ENCODE measurements around the gene R3HDM2.
A peak's percentile ranks its signal among the peaks of the same experiment; 100 is the strongest.

Gene R3HDM2

DNA sequence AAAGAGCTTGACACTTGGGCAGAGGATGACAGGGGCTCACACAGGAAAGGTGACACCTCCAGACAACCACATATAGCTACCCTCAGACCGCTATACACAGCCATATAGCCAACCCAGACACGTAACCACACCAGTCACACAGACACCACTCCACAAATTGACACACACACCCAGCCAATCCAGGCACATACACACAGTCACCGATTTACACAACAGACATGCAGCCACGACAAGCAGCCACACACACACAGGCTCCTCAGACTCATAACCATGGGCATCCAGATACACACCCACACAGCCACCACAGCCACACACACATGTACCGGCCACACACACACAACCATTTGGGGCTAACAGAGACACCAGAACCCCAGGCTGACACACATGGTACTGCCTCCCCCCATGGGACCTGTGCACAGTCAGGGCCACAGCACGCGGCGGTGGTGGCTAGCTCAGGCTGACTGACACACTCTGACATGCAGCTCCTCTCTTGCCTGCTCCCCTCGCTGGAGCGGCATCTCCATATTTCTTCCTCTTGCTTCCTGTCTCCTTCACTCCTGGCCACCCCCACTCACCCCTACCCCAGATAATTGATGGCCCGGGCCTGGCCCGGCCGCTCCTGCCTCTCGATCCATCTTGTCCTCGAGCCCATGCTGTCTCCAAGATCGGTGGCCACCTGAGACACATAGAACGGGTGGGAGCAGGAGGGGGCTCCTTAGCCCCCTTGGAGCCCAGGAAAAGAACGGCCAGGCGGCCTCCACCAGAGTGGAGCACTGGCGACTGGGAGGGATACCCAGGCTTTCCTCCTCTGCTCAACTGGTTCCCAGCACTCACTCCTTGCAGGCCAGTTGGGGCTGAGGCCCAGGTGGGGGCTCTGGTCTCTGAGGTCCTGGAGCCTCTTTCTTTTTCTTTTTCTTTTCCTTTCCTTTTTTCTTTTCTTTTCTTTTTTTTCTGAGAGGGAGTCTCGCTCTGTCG lies 207.4 kb downstream of the R3HDM2 start:
- no peaks in the 10 kb centered on the region for H3K36me3 Mint-ChIP-seq (ENCODE audit: low read depth)
- H3K27me3 Mint-ChIP-seq: peaks cover 84% of the 10 kb centered on the region
- H3K4me3 Mint-ChIP-seq: no peak overlapping the region
- no peaks in the 10 kb centered on the region for H3K9me3 Mint-ChIP-seq
- no peak overlapping the region for H3K27ac Mint-ChIP-seq
- peaks cover 59% of the 10 kb centered on the region for H3K4me1 Mint-ChIP-seq (ENCODE audit: low read depth)

DNA sequence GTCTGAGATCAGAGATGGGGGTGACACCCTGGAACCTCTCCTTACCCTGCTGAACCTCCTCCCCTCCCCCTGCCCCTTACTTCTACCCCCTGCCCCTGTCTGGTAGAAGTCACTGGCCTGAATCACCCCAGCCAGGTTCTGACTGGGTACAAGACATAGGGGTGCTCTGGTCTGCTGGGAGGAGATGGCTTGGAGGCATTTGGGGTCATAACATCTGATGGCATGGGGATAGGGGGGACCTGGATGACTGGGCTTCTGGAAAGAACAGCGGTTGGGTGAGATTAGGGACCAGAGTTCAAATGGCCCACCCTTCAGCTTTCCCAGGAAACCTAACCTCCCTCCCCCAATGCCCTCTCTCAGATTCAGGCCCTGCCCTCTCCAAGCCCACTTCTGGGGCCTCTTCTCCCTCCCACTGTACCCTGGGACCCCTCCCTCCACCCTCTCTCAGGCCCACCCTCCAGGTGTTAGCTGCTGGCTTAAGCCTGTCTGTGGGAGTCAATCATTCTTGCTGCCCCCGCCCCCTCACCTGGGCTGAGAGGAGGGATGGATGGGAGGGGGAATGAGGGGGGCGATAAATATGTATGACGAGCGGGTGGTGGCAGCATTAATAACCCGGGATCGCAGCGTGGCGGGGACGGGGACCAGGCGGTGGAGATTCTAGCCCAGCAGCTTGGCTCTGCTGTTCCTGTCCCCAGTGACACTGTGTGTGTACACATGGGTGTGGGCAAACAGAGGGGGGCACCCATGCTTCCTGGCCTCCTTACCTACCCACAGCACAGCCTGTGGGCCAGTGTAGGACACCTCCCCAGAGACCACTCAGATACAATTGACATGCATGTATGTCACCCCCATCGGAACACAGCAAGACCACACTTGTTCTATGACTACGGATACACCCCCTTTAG lies 208.3 kb downstream of the R3HDM2 start:
- Mint-ChIP-seq H3K9me3 (no peaks in the 10 kb centered on the region), H3K4me1 (ENCODE audit: low read depth) (peaks cover 64% of the 10 kb centered on the region), H3K4me3 (no peak overlapping the region), H3K27me3 (peaks cover 90% of the 10 kb centered on the region), H3K27ac (no peak overlapping the region), H3K36me3 (ENCODE audit: low read depth) (no peaks in the 10 kb centered on the region)

DNA sequence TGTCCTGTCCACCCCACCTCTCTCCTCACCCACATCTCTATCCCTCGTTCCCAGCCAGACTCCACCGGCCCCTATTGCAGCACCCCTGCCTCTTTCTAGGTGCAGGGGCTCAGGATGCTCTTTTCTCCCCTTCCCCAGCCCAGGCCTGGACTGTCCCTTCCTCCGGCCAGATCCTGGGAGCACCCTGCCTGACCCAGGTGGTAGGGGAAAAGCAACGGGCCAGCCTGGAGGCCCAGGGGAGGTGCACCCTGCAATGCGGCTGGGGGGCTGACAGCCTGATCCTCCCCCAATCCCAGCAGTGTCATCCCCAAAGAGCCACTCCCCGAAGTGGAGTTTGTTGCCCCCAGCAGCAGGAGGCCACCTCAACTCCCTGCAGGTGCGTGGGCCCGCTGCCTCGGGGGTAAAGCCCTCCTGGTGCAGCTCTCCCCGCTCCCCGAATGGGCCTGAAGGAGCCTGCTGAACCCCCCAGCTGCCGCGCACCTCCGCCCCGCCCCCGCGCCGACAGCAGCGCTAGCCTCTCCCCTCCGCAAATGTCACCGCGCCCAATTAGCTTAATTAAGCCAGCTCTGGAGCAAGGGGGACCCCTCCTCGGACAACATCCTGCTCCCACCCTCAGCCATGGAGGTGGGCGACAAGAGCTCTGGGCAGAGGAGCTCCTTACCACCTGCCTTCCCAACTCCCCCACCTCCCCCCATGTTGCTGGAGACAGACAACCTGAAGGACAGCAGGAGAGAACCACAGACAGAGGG lies 209.5 kb downstream of the R3HDM2 start:
- no peak overlapping the region for H3K4me3 Mint-ChIP-seq
- peaks cover 85% of the 10 kb centered on the region for H3K27me3 Mint-ChIP-seq
- no peaks in the 10 kb centered on the region for H3K36me3 Mint-ChIP-seq (ENCODE audit: low read depth)
- H3K9me3 Mint-ChIP-seq: no peaks in the 10 kb centered on the region
- no peak overlapping the region for H3K27ac Mint-ChIP-seq
- H3K4me1 Mint-ChIP-seq (ENCODE audit: low read depth): peaks cover 58% of the 10 kb centered on the region

DNA sequence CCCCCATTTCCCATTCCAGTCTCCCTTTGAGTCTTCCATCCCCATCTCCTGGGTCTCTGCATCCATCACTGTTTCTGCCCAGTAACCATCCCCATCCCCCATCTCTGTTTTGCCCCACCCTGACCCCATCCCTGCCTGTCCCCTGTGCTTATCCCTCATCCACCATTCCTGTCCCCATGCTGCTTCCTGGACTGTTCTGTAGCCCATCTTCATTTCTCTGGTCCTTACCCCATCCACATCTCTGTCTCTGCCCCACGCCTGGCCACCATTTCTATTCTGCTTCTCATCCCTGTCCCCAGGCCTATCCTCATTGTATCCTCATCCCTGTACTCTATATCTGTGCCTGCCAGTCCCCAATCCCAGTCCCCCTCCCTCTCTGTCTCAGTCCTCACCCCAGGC lies 210.1 kb downstream of the R3HDM2 start:
- H3K4me3 Mint-ChIP-seq: no peak overlapping the region
- no peak overlapping the region for H3K27ac Mint-ChIP-seq
- H3K9me3 Mint-ChIP-seq: no peaks in the 10 kb centered on the region
- no peaks in the 10 kb centered on the region for H3K36me3 Mint-ChIP-seq (ENCODE audit: low read depth)
- peaks cover 84% of the 10 kb centered on the region for H3K27me3 Mint-ChIP-seq
- peaks cover 55% of the 10 kb centered on the region for H3K4me1 Mint-ChIP-seq (ENCODE audit: low read depth)

DNA sequence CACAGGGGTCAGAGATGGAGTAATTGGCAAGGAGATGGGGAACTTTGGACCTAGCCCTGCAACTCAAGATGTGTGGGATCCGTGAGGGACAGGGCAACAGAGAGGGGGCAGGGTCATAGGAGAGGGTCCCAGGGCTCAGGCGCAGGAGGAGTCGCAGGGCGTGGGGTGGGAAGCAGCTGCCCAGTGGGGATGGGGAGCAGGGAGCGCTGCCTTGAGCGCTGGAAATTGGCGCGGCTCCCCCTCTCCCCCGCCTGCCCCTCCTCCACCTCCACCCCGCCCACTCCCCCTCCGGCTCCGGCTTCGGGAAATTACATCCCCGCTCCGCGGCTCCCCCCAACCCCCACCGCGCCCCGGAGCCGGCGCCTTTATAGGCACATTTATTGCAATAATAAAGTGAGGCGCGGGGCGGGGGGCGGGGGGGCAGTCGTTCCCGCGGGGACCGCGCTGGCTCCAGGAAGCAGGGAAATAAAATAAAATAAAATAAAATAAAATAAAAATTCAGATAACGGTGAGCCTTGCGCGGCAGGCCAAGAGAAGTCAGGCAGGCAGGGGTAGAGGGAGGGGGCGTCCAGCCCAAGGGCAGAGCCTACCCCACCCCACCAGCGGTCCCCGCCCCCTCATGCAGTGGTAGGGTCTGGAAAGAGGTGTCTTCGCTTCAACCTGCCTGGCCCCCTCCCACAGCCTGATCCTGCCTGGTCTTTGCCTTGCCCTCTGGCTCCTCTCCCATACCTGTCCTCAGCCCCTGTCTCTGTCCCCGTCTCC lies 210.7 kb downstream of the R3HDM2 start:
- Mint-ChIP-seq H3K4me3 (no peak overlapping the region), H3K9me3 (no peaks in the 10 kb centered on the region), H3K4me1 (ENCODE audit: low read depth) (peaks cover 56% of the 10 kb centered on the region), H3K36me3 (ENCODE audit: low read depth) (no peaks in the 10 kb centered on the region), H3K27ac (no peak overlapping the region), H3K27me3 (peaks cover 84% of the 10 kb centered on the region)

DNA sequence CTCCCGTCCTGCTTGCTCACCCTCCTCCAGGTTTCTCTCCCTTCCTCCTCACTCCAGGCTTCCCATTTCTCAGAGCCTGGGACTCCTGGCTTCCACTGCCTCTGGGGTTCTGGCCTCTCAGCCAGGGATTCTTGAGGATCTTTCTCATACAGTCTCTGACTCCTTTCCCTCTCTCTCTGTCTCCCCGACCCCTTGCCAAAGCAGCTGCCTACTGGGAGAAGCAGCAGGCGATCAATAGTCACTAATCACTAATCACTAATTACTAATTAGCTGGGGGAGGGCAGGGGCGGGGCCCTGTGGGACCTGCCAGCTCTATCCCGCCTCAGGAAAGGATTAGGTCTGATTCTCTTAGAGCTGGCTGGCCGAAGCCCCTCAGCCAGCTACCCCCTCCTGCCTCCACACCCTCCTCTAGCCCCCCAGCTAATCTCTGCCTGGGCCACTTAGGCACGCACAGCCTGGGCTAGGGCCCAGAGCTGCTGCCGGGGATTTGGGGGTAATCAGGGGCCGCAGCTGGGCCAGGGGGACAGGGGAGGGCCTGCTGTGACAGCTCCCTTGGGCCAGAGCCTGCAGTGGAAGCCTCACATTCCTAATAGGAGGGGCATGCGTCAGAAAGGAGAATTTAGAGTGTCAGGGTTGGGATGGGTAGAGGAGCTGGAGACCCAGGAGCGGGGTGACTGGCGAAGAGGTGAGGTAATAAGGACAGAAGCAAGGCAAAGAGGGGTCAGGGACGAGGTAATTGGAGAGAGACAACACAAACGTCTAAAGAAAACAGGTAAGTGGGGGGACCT lies 211.4 kb downstream of the R3HDM2 start:
- peaks cover 85% of the 10 kb centered on the region for H3K27me3 Mint-ChIP-seq
- H3K36me3 Mint-ChIP-seq (ENCODE audit: low read depth): no peaks in the 10 kb centered on the region
- peaks cover 64% of the 10 kb centered on the region for H3K4me1 Mint-ChIP-seq (ENCODE audit: low read depth)
- no peak overlapping the region for H3K27ac Mint-ChIP-seq
- no peaks in the 10 kb centered on the region for H3K9me3 Mint-ChIP-seq
- H3K4me3 Mint-ChIP-seq: no peak overlapping the region

DNA sequence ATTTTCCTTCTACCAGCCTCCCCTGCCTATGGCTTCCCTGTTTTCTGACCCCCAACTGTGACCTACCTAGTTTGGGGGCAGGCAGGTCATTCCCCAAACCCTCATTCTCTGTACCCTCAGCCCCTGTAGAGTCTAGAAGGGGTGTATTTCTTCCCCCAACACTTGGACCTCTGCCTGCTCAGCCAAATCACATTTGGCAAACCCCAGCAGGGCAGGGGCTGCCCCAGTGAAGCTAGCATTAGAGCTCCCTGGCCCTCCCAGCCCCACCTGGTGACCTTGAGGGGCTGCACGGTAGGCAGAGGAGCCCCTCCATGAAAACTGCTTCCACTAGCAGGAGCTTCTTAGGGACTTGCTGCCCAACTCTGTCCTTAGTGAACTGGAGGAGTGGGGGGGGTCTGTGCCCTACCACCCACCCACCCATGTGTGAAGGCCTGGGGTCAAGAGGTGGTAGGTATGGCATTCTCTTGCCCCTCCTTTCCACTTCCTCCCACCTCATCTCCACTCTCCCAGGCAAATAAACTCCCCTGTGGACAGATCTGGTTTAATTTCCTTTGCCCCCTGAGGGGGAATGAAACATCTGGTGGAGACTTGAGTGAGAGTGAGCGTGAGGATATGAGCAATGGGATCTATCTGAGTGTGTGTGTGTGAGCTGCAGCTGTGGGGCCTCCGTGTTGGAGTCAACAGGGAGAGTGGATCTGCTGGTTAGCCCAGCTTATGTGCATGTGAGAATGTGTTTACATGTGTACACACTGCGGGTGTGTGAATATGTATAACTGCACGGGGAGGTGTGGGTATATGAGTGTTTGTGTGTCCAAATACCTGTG lies 212.6 kb downstream of the R3HDM2 start:
- H3K4me1 Mint-ChIP-seq (ENCODE audit: low read depth): peaks cover 71% of the 10 kb centered on the region

DNA sequence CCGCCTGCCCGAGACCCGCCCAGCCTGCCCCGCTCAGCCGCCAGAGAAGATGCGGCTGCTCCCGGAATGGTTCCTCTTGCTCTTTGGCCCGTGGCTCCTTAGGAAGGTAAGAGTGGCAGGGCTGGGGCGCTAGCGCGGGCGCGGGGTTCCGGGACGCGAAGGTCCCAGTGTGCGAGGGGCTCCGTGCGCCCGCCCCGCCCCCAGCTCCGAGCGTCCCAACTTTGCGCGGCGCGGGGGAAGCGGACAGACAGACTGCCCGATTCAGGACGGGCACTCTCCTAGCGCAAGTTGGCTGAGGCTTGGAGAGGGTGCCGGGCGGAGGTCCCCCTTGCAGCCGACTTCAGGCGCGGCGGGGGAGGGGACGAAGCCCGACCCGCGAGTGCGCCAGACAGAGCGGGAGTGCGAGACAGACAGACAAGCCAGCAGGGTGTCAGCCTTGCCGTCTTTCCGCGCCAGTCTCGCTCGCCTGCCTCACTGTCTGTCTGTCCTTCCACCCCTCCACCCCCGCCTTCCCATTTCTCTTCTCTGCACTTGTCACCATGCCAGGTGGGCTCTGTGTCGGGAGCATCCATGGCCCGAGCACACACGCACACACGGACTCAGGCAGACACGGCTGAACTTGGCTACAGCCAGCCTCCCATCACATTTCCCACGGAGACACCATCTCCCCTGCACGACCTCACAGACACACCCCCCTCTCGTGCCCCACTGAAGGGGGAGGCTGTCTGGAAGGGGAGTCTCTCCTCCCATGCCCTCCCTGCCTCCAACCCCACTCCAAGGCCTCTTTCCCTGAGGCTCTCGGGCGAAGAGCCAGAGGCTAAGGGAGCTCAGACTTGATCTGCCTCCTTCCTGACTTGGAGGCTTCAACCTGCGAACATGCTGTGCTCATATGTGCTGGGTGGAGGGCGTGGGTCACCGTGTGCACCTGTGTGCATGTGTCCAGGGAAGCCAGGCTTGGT lies 213.6 kb downstream of the R3HDM2 start:
- Mint-ChIP-seq H3K27me3 (peaks cover 76% of the 10 kb centered on the region), H3K9me3 (no peaks in the 10 kb centered on the region), H3K4me3 (peak overlapping the region; percentile 70), H3K27ac (no peak overlapping the region), H3K36me3 (ENCODE audit: low read depth) (no peaks in the 10 kb centered on the region), H3K4me1 (ENCODE audit: low read depth) (peaks cover 63% of the 10 kb centered on the region)

More for the DNA sequence above, 212.6 kb downstream of the R3HDM2 start:
- H3K9me3 Mint-ChIP-seq: no peaks in the 10 kb centered on the region
- no peak overlapping the region for H3K27ac Mint-ChIP-seq
- peaks cover 85% of the 10 kb centered on the region for H3K27me3 Mint-ChIP-seq
- H3K36me3 Mint-ChIP-seq (ENCODE audit: low read depth): no peaks in the 10 kb centered on the region
- H3K4me3 Mint-ChIP-seq: no peak overlapping the region

DNA sequence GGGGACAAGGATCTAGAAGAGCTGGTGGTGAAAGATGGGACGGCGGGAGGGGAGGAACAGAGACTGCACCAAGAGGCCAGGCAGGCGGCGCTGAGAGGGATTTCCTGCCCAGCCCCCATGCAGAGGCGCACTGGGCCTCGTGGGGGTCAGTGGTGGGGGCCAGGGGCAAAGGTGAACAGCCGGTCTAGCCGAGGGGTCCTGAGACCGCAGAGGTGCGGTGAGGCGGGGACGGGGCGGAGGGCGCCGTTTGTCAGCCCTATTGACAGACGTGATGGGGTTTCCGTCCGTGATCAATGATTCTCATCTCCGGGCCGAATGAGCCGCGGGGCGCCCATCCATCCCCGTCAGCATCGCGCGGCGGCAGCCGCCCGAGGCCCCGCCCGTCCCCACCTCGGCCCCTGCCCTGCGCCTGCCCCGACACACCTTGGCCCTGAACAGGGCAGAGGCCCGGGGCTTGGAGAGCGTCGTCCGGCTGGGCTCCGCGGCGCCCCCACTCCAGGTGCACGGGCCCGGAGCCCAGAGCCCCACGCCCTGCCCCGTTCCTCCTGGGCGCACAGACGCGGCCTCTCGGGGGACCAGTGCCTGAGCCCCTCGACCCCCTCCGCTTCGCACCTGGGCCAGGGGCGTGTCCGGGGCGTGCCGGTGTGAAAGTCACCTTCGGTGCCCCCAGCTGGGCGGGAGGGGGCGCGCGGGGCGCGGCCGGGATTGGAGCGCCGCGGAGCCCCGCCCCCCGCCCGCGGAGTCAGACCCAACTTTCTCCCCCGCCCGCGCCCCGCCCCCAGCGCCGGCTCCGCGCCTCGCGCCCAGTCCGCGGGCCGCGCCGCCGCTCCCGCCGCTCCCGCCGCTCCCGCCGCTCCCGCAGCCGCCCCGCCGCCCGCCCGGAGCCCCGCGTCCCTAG lies 214.6 kb downstream of the R3HDM2 start, which contains the start of gene NXPH4:
Gene NXPH4, plus strand, starts transcription at position 781 of the 898 bp plus-strand sequence. CDS start 176 bp downstream, outside the sequence.
- H3K4me1 Mint-ChIP-seq (ENCODE audit: low read depth): peaks cover 53% of the 10 kb centered on the region
- H3K27ac Mint-ChIP-seq: no peak within 1 kb of the TSS
- no peaks in the 10 kb centered on the region for H3K36me3 Mint-ChIP-seq (ENCODE audit: low read depth)
- peak within 1 kb of the TSS; percentile 70 for H3K4me3 Mint-ChIP-seq
- H3K27me3 Mint-ChIP-seq: peaks cover 67% of the 10 kb centered on the region
- H3K9me3 Mint-ChIP-seq: no peaks in the 10 kb centered on the region

DNA sequence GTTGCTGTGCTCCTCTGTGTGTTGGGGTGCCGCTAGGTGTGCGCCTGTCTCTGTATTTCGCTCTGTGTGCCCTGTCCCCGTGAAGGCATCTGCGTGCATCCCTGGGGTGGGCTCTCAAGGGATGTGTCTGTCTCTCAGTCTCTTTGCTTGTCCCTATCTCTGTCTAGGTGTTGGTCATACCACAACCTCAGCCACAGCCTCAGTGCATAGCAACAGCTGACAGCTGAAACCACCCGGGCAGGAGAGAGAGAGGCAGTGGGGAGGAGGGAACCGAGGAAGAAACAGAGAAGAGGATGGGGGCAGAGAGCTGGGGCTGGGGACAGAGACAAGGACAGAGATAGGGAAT lies 215.2 kb downstream of the R3HDM2 start:
- H3K4me1 Mint-ChIP-seq (ENCODE audit: low read depth): peaks cover 47% of the 10 kb centered on the region

DNA sequence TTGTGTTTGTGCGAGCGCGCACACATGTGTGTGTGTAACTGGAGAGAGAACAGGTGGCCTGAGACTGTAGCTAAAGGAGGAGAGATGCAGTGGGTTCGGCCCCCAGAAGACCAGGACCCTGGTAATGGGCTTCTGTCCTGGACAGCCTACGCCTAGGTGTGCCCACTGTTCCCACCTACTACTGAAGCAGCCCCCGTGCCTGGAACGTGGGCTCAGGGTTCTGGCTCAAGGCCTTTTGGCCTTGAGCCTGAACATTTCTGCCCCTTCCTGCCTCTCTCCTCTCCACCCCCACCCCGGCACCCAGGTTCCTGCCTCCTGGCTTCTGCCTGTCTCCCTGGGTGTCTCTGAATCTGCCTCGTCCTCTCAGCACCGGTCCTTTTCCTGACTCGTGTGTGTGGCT lies 215.8 kb downstream of the R3HDM2 start:
- H3K36me3 Mint-ChIP-seq (ENCODE audit: low read depth): no peaks in the 10 kb centered on the region
- peaks cover 47% of the 10 kb centered on the region for H3K4me1 Mint-ChIP-seq (ENCODE audit: low read depth)
- H3K27ac Mint-ChIP-seq: no peak overlapping the region
- no peaks in the 10 kb centered on the region for H3K9me3 Mint-ChIP-seq
- H3K27me3 Mint-ChIP-seq: peaks cover 58% of the 10 kb centered on the region
- no peak overlapping the region for H3K4me3 Mint-ChIP-seq

More for the DNA sequence above, 215.2 kb downstream of the R3HDM2 start:
- peaks cover 61% of the 10 kb centered on the region for H3K27me3 Mint-ChIP-seq
- H3K4me3 Mint-ChIP-seq: peak overlapping the region; percentile 66
- H3K36me3 Mint-ChIP-seq (ENCODE audit: low read depth): no peaks in the 10 kb centered on the region
- no peak overlapping the region for H3K27ac Mint-ChIP-seq
- H3K9me3 Mint-ChIP-seq: no peaks in the 10 kb centered on the region

All from stimulated activated naive CD8-positive, alpha-beta T cell treated with anti-CD3 and anti-CD28 coated beads, Interleukin-15, Interleukin-2, amounts not matched to agents 100 ng/mL and 50 ng/mL, for 24 hours (primary cell).